ENCODE results near the gene ATP5F1C. TPM values are rescaled to one million over a fixed set of nuclear protein-coding genes. Genes with fewer than 3 reads are reported as not detected.

The ATP5F1C gene
- total and polyA plus RNA-seq, 2 donors from 2014 or later, result 269 to 695 TPM

- Histone ChIP-seq H3K36me3 (ENCODE audit: control insufficient read depth in 2 of 3, insufficient read depth in 3 of 3, low read length in 3 of 3) (peaks cover 6 to 50% (median 27%) of the 10 kb centered on the region in 3 donors), H3K9ac (ENCODE audit: low read length in 3 of 3) (no peak overlapping the region), H3K27me3 (ENCODE audit: control insufficient read depth, insufficient read depth, low read length) (no peaks in the 10 kb centered on the region), H3K4me1 (ENCODE audit: control insufficient read depth in 2 of 3, insufficient read depth in 2 of 3, low read depth in 1 of 3, low read length in 3 of 3) (peaks cover 0 to 5% (median 0%) of the 10 kb centered on the region in 3 donors), H3K9me3 (ENCODE audit: control insufficient read depth in 2 of 3, insufficient read depth in 1 of 3, low read length in 3 of 3) (no peaks in the 10 kb centered on the region), H3K4me3 (ENCODE audit: low read length in 3 of 3) (no peak overlapping the region), H3K27ac (ENCODE audit: low read depth in 2 of 2, low read length in 2 of 2) (no peak overlapping the region)
- intact Hi-C loops (cut with DNase I), result no loop called here
- DNase-seq (no peak), FAIRE-seq (no peak)
- TF ChIP-seq, protein P1, sequence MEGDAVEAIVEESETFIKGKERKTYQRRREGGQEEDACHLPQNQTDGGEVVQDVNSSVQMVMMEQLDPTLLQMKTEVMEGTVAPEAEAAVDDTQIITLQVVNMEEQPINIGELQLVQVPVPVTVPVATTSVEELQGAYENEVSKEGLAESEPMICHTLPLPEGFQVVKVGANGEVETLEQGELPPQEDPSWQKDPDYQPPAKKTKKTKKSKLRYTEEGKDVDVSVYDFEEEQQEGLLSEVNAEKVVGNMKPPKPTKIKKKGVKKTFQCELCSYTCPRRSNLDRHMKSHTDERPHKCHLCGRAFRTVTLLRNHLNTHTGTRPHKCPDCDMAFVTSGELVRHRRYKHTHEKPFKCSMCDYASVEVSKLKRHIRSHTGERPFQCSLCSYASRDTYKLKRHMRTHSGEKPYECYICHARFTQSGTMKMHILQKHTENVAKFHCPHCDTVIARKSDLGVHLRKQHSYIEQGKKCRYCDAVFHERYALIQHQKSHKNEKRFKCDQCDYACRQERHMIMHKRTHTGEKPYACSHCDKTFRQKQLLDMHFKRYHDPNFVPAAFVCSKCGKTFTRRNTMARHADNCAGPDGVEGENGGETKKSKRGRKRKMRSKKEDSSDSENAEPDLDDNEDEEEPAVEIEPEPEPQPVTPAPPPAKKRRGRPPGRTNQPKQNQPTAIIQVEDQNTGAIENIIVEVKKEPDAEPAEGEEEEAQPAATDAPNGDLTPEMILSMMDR (IDR thresholded peaks at IDR 0.05; ENCODE audit: borderline replicate concordance, extremely low read depth, insufficient read depth), result no peak
Observed at GRCh38 chr10:7797582-7797981, 9.6 kb downstream of the ATP5F1C start.

GRCh38 chr10:7802606-7803005, 14.6 kb downstream of the ATP5F1C start:
- Histone ChIP-seq H3K27ac (ENCODE audit: low read depth in 2 of 2, low read length in 2 of 2) (no peak overlapping the region), H3K9ac (ENCODE audit: low read length in 3 of 3) (no peak overlapping the region), H3K27me3 (ENCODE audit: control insufficient read depth, insufficient read depth, low read length) (no peaks in the 10 kb centered on the region), H3K4me1 (ENCODE audit: control insufficient read depth in 2 of 3, insufficient read depth in 2 of 3, low read depth in 1 of 3, low read length in 3 of 3) (no peaks in the 10 kb centered on the region), H3K36me3 (ENCODE audit: control insufficient read depth in 2 of 3, insufficient read depth in 3 of 3, low read length in 3 of 3) (peaks cover 13 to 75% (median 47%) of the 10 kb centered on the region in 3 donors), H3K9me3 (ENCODE audit: control insufficient read depth in 2 of 3, insufficient read depth in 1 of 3, low read length in 3 of 3) (no peaks in the 10 kb centered on the region), H3K4me3 (ENCODE audit: low read length in 3 of 3) (no peak overlapping the region)
- intact Hi-C loops (cut with DNase I), result no loop called here
- no peak for FAIRE-seq
- TF ChIP-seq, protein P1 (IDR thresholded peaks at IDR 0.05; ENCODE audit: borderline replicate concordance, extremely low read depth, insufficient read depth), result no peak
- no peak for DNase-seq

GRCh38 chr10:7804216-7804615, 16.2 kb downstream of the ATP5F1C start:
- H3K27ac ChIP-seq (ENCODE audit: low read depth in 2 of 2, low read length in 2 of 2), result no peak overlapping the region

More at GRCh38 chr10:7804216-7804615, 16.2 kb downstream of the ATP5F1C start:
- TF ChIP-seq, protein P1 (IDR thresholded peaks at IDR 0.05; ENCODE audit: borderline replicate concordance, extremely low read depth, insufficient read depth), result no peak
- intact Hi-C loops (cut with DNase I), result no loop called here
- peaks cover 13 to 70% (median 46%) of the 10 kb centered on the region in 3 donors for H3K36me3 ChIP-seq (ENCODE audit: control insufficient read depth in 2 of 3, insufficient read depth in 3 of 3, low read length in 3 of 3)
- no peaks in the 10 kb centered on the region for H3K9me3 ChIP-seq (ENCODE audit: control insufficient read depth in 2 of 3, insufficient read depth in 1 of 3, low read length in 3 of 3)
- FAIRE-seq (no peak), DNase-seq (no peak)
- H3K4me3 ChIP-seq (ENCODE audit: low read length in 3 of 3), result no peak overlapping the region
- no peaks in the 10 kb centered on the region for H3K4me1 ChIP-seq (ENCODE audit: control insufficient read depth in 2 of 3, insufficient read depth in 2 of 3, low read depth in 1 of 3, low read length in 3 of 3)
- no peak overlapping the region for H3K9ac ChIP-seq (ENCODE audit: low read length in 3 of 3)
- H3K27me3 ChIP-seq (ENCODE audit: control insufficient read depth, insufficient read depth, low read length), result no peaks in the 10 kb centered on the region
